Common myeloid progenitor, CD34-positive (primary cell): ENCODE measurements around the gene CACNA1D.

Experiments
- CTCF ChIA-PET: fragments of 350-600 bp; sonication (Branson Sonifier 250); formaldehyde crosslinking; loops from one replicate; lab custom pipeline; 2021; ENCODE audit warnings: antibody characterized with exemption; lab: Charles Lee
- POLR2A ChIA-PET: fragments of 350-600 bp; sonication (Branson Sonifier 250); formaldehyde crosslinking; loops from one replicate; lab custom pipeline; 2021; ENCODE audit warnings: antibody characterized with exemption; lab: Charles Lee
- DNase-seq, 3 donors: peaks; one replicate each; pipeline versions ENCODE4 v3.0.0 to v3.0.0-alpha.2; 2013
- H3K27ac ChIP-seq, 2 experiments: 1 replicate in 1 of 2; 2 replicates in 1 of 2; pipeline ENCODE4 v1.7.0; 2013; ENCODE audit warnings: inconsistent platforms in 2 of 2, low read length in 2 of 2, mild to moderate bottlenecking in 2 of 2, low read depth in 1 of 2, moderate library complexity in 1 of 2; ENCODE audit not compliant: severe bottlenecking in 2 of 2, insufficient read depth in 1 of 2, poor library complexity in 1 of 2
- H3K27me3 ChIP-seq, 5 experiments: replicated peaks in 2 of 5; 1 replicate in 3 of 5; 2 replicates in 2 of 5; pipeline versions ENCODE4 v1.6.1 to v1.7.0; 2013; ENCODE audit warnings: low read length in 4 of 5, mild to moderate bottlenecking in 2 of 5, moderate library complexity in 2 of 5, inconsistent platforms in 1 of 5; ENCODE audit not compliant: insufficient read depth in 5 of 5, control insufficient read depth in 4 of 5
- H3K36me3 ChIP-seq, 4 experiments: 1 replicate in 2 of 4; 2 replicates in 2 of 4; pipeline versions ENCODE4 v1.6.1 to v1.7.0; 2013; ENCODE audit warnings: low read length in 3 of 4, control low read depth in 1 of 4, mild to moderate bottlenecking in 1 of 4; ENCODE audit not compliant: control insufficient read depth in 4 of 4, insufficient read depth in 4 of 4
- H3K4me1 ChIP-seq, 4 experiments: 1 replicate in 3 of 4; 2 replicates in 1 of 4; pipeline versions ENCODE4 v1.6.1 to v1.7.1; 2013; ENCODE audit warnings: low read length in 3 of 4, mild to moderate bottlenecking in 3 of 4, control low read depth in 1 of 4, inconsistent platforms in 1 of 4, moderate library complexity in 1 of 4; ENCODE audit not compliant: control insufficient read depth in 4 of 4, insufficient read depth in 4 of 4; ENCODE audit errors: control extremely low read depth in 1 of 4
- H3K4me3 ChIP-seq, 7 experiments: 1 replicate in 4 of 7; 2 replicates in 3 of 7; pipeline versions ENCODE4 v1.5.1 to v1.7.0; 2013; ENCODE audit warnings: mild to moderate bottlenecking in 7 of 7, low read length in 6 of 7, moderate library complexity in 6 of 7, inconsistent platforms in 2 of 7, low read depth in 2 of 7, control low read depth in 1 of 7; ENCODE audit not compliant: insufficient read depth in 4 of 7, control insufficient read depth in 1 of 7; ENCODE audit errors: extremely low read depth in 1 of 7
- H3K9me3 ChIP-seq, 5 experiments: 1 replicate in 4 of 5; 2 replicates in 1 of 5; pipeline versions ENCODE4 v1.6.1 to v1.7.1; 2013; ENCODE audit warnings: low read length in 4 of 5, mild to moderate bottlenecking in 2 of 5, inconsistent platforms in 1 of 5, low read depth in 1 of 5, moderate library complexity in 1 of 5; ENCODE audit not compliant: control insufficient read depth in 4 of 5, insufficient read depth in 2 of 5; ENCODE audit errors: control extremely low read depth in 1 of 5
- WGBS: methylation state at CpG from one replicate; pipeline ENCODE4 v1.1.5; 2013; ENCODE audit not compliant: insufficient coverage; 5-methylcytosine and 5-hydroxymethylcytosine counted together

Gene CACNA1D

DNA sequence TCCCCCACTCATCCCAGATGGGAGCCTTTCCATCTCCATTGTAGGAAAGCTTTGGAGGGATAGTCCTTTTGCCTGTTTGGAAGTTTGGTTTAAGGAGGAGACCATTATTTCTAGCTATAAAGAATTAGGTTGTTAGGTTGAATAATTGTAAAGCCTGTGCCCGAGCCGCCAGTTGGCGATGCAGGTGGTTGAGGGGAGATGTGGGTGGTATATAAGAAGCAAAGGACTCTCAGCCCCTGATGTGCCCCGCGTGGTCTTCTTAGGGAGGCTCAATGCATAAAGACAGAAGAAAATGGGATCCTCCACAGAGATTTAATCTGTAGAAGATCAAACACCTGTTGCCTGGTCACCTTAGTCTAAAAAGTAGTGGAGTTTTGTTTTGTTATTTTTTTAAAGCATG is 296.1 kb downstream of the CACNA1D start:
- no peaks in the 10 kb centered on the region for H3K4me1 ChIP-seq
- CTCF ChIA-PET = no interaction called here
- no peaks in the 10 kb centered on the region for H3K36me3 ChIP-seq
- 100% methylated on average over 3 of the region's 5 CpGs for WGBS
- POLR2A ChIA-PET = no interaction called here
- H3K4me3 ChIP-seq = no peak overlapping the region
- DNase-seq = no peak
- no peaks in the 10 kb centered on the region for H3K9me3 ChIP-seq
- H3K27me3 ChIP-seq = peaks cover 0 to 19% (median 8%) of the 10 kb centered on the region in 5 experiments
- H3K27ac ChIP-seq = no peak overlapping the region

DNA sequence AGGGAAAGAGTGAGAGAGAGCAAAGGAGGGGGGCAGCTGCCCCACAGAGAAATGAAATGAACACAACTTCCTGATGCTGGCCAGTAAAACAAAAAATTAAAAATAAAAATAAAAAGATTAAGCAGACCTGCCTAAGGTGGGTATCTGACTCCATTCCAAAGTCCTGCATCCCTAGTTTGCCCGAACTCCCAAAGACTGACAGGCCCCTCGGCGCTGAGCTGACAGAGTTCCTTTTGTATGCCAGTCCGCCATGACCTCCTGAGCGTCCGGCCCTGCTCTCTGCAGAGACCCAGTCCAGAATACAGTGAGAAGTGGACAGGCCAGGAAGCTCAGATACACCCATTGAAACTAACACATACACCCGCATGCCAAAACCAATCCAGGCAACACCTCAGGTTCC is 296.9 kb downstream of the CACNA1D start:
- no peak for DNase-seq
- H3K4me1 ChIP-seq = no peaks in the 10 kb centered on the region
- no peak overlapping the region for H3K27ac ChIP-seq
- peaks cover 0 to 24% (median 12%) of the 10 kb centered on the region in 5 experiments for H3K27me3 ChIP-seq
- no peaks in the 10 kb centered on the region for H3K9me3 ChIP-seq
- H3K4me3 ChIP-seq = no peak overlapping the region
- WGBS = 93% methylated on average over 6 of the region's 7 CpGs
- ChIA-PET CTCF (no interaction called here), POLR2A (no interaction called here)
- no peaks in the 10 kb centered on the region for H3K36me3 ChIP-seq

DNA sequence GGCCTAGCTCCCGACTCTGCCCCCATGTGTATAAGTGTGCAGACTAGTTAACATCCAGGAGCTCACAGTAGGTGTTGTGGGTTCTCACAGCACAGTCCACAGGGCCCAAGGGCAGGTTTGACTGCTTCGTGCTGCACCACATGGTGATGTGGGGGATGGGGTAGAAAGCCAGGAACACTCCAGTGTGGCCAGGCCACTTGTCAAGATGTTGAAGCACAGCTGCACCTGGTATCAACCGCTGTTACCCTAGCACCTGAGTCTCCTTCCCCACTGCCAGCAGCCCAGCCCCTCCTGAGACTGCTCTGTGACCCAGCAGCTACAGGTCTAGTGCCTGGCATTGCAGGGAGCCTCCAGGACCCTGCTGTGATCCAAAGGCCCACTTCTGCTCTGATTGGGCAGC is 298.5 kb downstream of the CACNA1D start:
- peaks cover 0 to 21% (median 12%) of the 10 kb centered on the region in 5 experiments for H3K27me3 ChIP-seq
- H3K9me3 ChIP-seq = no peaks in the 10 kb centered on the region
- H3K27ac ChIP-seq = no peak overlapping the region
- no peaks in the 10 kb centered on the region for H3K36me3 ChIP-seq
- CTCF ChIA-PET = no interaction called here
- H3K4me3 ChIP-seq = no peak overlapping the region
- DNase-seq = no peak
- WGBS = 100% methylated on average over 3 of the region's 3 CpGs
- no peaks in the 10 kb centered on the region for H3K4me1 ChIP-seq
- POLR2A ChIA-PET = no interaction called here

DNA sequence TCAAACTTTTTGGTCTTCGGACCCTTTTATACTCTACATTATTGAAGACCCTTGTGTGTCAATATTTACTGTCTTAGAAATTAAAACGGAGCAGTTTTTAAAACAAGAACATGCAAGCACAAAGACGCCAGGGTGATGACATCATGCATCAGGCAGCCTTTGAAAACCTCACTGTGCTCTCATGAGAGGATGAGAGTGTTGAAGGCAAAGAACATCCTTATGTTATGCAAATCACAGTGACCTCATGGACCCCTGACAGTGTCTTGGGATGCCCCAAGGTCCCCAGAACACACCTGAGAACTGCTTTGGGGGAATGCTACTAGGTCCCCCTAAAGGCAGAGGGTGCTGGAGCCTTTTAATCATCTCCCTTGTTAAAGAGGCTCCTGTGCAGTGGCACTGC is 300.2 kb downstream of the CACNA1D start:
- POLR2A ChIA-PET = no interaction called here
- Histone ChIP-seq H3K4me3 (no peak overlapping the region), H3K36me3 (no peaks in the 10 kb centered on the region), H3K27ac (no peak overlapping the region), H3K9me3 (no peaks in the 10 kb centered on the region), H3K4me1 (no peaks in the 10 kb centered on the region), H3K27me3 (peaks cover 0 to 18% (median 7%) of the 10 kb centered on the region in 5 experiments)
- CTCF ChIA-PET = no interaction called here
- DNase-seq = no peak
- 92% methylated on average over 2 of the region's 3 CpGs for WGBS

DNA sequence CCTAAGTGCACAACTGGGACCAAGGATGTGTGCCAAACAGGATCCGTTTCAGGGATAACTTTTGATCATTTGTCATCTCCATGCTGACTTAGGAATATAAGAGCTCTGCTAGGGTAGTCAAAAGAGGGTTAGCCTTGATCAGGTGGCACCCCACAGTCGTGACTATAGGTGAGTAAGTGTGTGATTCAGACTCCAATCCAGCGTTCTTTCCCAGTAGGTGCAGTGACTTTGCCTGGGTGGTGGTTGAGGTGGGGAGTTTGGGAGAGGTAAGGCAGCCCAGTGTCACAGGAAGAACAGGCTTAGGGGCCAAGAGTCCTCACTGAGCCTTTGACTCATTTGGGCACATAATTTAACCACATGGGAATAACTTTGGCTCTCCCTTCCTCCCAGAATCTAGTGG is 300.8 kb downstream of the CACNA1D start:
- Histone ChIP-seq H3K27ac (no peak overlapping the region), H3K4me3 (no peak overlapping the region), H3K9me3 (no peaks in the 10 kb centered on the region), H3K36me3 (no peaks in the 10 kb centered on the region), H3K27me3 (peaks cover 0 to 18% (median 7%) of the 10 kb centered on the region in 5 experiments), H3K4me1 (no peaks in the 10 kb centered on the region)
- no peak for DNase-seq
- ChIA-PET CTCF (no interaction called here), POLR2A (no interaction called here)
- 100% methylated on average over 2 of the region's 3 CpGs for WGBS

DNA sequence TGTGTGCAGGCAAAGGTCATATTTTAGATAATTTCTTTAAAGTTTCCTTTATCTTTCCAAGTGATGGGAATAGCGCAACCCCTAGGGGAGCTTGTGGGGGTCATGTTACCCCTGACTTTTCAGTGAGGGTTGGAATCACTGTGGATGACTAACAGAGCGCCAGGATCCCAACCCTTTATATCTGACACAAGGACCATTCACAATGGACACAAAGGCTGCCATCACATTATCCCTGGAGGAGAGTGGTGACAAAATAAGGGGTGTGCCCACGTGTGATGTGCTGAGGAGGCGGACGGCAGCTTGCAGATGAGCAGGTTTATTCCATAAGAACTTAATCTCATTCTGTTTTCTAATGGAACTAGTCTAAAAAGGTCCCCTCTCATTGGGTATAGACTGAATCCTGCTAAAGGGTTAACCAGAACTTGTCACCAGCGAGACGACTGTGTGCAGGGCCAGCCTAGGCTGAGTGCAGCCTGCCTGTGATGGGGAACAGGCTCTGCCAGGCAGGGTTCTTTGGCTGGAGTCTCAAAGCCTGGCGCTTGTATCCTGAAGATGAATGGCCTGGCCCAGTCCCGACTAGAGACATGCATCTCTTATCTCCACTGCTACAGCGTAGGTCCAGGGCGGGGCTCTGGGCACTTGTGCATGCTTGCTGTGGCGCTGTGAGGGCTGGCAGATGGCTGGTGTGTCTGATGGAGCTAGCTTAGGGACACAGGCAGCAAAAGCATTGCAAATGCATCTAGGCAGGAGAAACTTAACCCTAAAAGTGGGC is 301.6 kb downstream of the CACNA1D start:
- Histone ChIP-seq H3K27ac (no peak overlapping the region), H3K9me3 (no peaks in the 10 kb centered on the region), H3K27me3 (peaks cover 0 to 18% (median 7%) of the 10 kb centered on the region in 5 experiments), H3K4me1 (no peaks in the 10 kb centered on the region), H3K4me3 (no peak overlapping the region), H3K36me3 (no peaks in the 10 kb centered on the region)
- 51% methylated on average over 4 of the region's 12 CpGs for WGBS
- DNase-seq = peak in 2 of 3 donors; percentile 14 to 26
- POLR2A ChIA-PET = no interaction called here
- CTCF ChIA-PET = no interaction called here

DNA sequence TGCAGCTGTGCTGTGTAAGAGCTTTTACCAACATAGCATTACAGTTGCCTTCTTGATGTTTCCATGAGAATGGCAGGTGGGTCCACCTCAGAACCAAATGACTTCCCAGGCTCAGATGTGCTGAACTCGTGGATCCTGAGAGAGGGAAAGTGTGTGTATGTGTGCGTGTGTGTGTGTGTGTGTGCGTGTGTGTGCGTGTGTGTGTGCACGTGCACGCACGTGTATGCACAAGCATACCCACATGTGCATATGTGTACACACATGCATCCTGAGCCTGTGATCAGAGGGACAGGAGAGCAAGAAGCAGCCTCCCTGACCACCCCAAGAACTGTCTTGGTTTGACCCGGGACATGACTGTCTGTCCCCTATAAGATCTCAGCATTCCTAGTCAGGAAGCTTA is 303.7 kb downstream of the CACNA1D start:
- Histone ChIP-seq H3K4me3 (no peak overlapping the region), H3K27ac (no peak overlapping the region), H3K4me1 (no peaks in the 10 kb centered on the region), H3K9me3 (no peaks in the 10 kb centered on the region), H3K36me3 (no peaks in the 10 kb centered on the region), H3K27me3 (peaks cover 0 to 18% (median 7%) of the 10 kb centered on the region in 5 experiments)
- ChIA-PET CTCF (no interaction called here), POLR2A (no interaction called here)
- DNase-seq = no peak
- 98% methylated on average over 7 of the region's 8 CpGs for WGBS
